GM23248 (cell line): ENCODE data around the gene ARHGAP25. TPM values are rescaled to one million over a fixed set of nuclear protein-coding genes. Genes with fewer than 3 reads are reported as not detected.

Experiments
- DNase-seq: peaks from one replicate; pipeline ENCODE4 v3.0.0-alpha.2; 2015
- H2AFZ ChIP-seq: fragments of 200-600 bp; sonication (generic); 2 replicates; pipeline ENCODE4 v1.6.1; 2016; ENCODE audit warnings: antibody characterized with exemption
- H3F3A ChIP-seq: fragments of 200-600 bp; sonication (generic); 2 replicates; pipeline ENCODE4 v1.6.1; 2016; ENCODE audit warnings: mild to moderate bottlenecking, antibody characterized with exemption, mixed run types; ENCODE audit not compliant: insufficient read depth
- H3K27ac ChIP-seq: fragments of 200-600 bp; sonication (generic); 2 replicates; pipeline ENCODE4 v1.5.1; 2016; ENCODE audit warnings: mild to moderate bottlenecking
- H3K27me3 ChIP-seq: fragments of 200-600 bp; sonication (generic); replicated peaks from 2 replicates; pipeline ENCODE4 v1.6.1; 2016; ENCODE audit warnings: mild to moderate bottlenecking; ENCODE audit not compliant: insufficient read depth
- H3K36me3 ChIP-seq: fragments of 200-600 bp; sonication (generic); 2 replicates; pipeline ENCODE4 v1.6.1; 2016; ENCODE audit warnings: low read depth, mild to moderate bottlenecking
- H3K4me1 ChIP-seq: fragments of 200-600 bp; sonication (generic); 2 replicates; pipeline ENCODE4 v1.6.1; 2016; ENCODE audit warnings: mild to moderate bottlenecking; ENCODE audit not compliant: insufficient read depth
- H3K4me2 ChIP-seq: fragments of 200-600 bp; sonication (generic); one replicate; pipeline ENCODE4 v1.6.1; 2016; ENCODE audit warnings: mild to moderate bottlenecking; ENCODE audit not compliant: unreplicated experiment
- H3K4me3 ChIP-seq: fragments of 200-600 bp; sonication (generic); 2 replicates; pipeline ENCODE4 v1.5.1; 2016; ENCODE audit warnings: mild to moderate bottlenecking
- H3K79me2 ChIP-seq: fragments of 200-600 bp; sonication (generic); 2 replicates; pipeline ENCODE4 v1.6.1; 2016; ENCODE audit warnings: mild to moderate bottlenecking; ENCODE audit not compliant: insufficient read depth
- H3K9ac ChIP-seq: fragments of 200-600 bp; sonication (generic); 2 replicates; pipeline ENCODE4 v1.6.1; 2016; ENCODE audit warnings: mild to moderate bottlenecking
- H3K9me2 ChIP-seq: fragments of 200-600 bp; sonication (generic); 2 replicates; pipeline ENCODE4 v1.6.1; 2016; ENCODE audit warnings: mixed run types, mild to moderate bottlenecking, moderate library complexity; ENCODE audit not compliant: insufficient read depth
- H3K9me3 ChIP-seq: fragments of 200-600 bp; sonication (generic); one replicate; pipeline ENCODE4 v1.6.1; 2017; ENCODE audit warnings: low read depth
- H4K20me1 ChIP-seq: fragments of 200-600 bp; sonication (generic); 2 replicates; pipeline ENCODE4 v1.6.0; 2016; ENCODE audit not compliant: insufficient read depth
- EZH2 ChIP-seq: fragments of 200-600 bp; sonication (generic); IDR thresholded peaks from 2 replicates; pipeline ENCODE4 v1.6.1; 2018; ENCODE audit warnings: antibody characterized with exemption, mild to moderate bottlenecking; ENCODE audit not compliant: insufficient read depth, poor library complexity, severe bottlenecking
- EZH2phosphoT487 ChIP-seq: fragments of 200-600 bp; sonication (generic); IDR thresholded peaks from 2 replicates; pipeline ENCODE4 v1.6.1; 2018; ENCODE audit warnings: antibody characterized with exemption, moderate library complexity, mild to moderate bottlenecking, low read depth; ENCODE audit not compliant: insufficient read depth
- WGBS, 2 experiments: methylation state at CpG; one replicate each; pipeline ENCODE4 v1.1.6; 2015 to 2017; ENCODE audit warnings: low lambda C conversion rate in 2 of 2, low coverage in 1 of 2; ENCODE audit errors: missing lambda C conversion rate in 2 of 2; 5-methylcytosine and 5-hydroxymethylcytosine counted together
- in situ Hi-C: fragments of 300-500 bp; cut with MboI; formaldehyde crosslinking; loops from 2 replicates; pipeline ENCODE4 v1.15.0; 2020
- polyA plus RNA-seq: library from polyadenylated mRNA; unstranded; fragments of >200 nt; fragmentation: Nextera tagmentation; extraction: Ambion mirVana; gene quantifications from 2 replicates; pipeline ENCODE4 v1.2.1, GENCODE V29; 2016
- total RNA-seq: library from RNA; depleted of rRNA; stranded (reverse); fragments of >200 nt; shearing (Covaris generic); gene quantifications from 2 replicates; pipeline ENCODE4 v1.2.3, GENCODE V29; 2014

Gene ARHGAP25
- total and polyA plus RNA-seq, 2 experiments from 2014 or later = not detected

GRCh38 chr2:68791914-68792313, 57.3 kb downstream of the ARHGAP25 start:
- Histone ChIP-seq H2AFZ (no peak overlapping the region), H3K36me3 (no peaks in the 10 kb centered on the region), H3K27ac (no peak overlapping the region), H3K4me1 (no peaks in the 10 kb centered on the region), H4K20me1 (no peaks in the 10 kb centered on the region), H3K4me3 (no peak overlapping the region), H3K9ac (no peak overlapping the region), H3K4me2 (no peak overlapping the region), H3K27me3 (peaks cover 39% of the 10 kb centered on the region), H3F3A (no peaks in the 10 kb centered on the region), H3K9me3 (no peaks in the 10 kb centered on the region), H3K9me2 (no peaks in the 10 kb centered on the region), H3K79me2 (no peaks in the 10 kb centered on the region)
- in situ Hi-C loops = no loop called here
- TF ChIP-seq EZH2phosphoT487 (no peak), EZH2 (no peak)
- 7 to 39% methylated on average over 1 of the region's 1 CpG for WGBS, 2 experiments
- DNase-seq = no peak

GRCh38 chr2:68792751-68793150, 58.1 kb downstream of the ARHGAP25 start:
- H2AFZ ChIP-seq = no peak overlapping the region
- no peak overlapping the region for H3K9ac ChIP-seq
- no peak overlapping the region for H3K4me3 ChIP-seq
- no peak overlapping the region for H3K4me2 ChIP-seq
- no peak overlapping the region for H3K27ac ChIP-seq
- H3K27me3 ChIP-seq = peaks cover 32% of the 10 kb centered on the region
- in situ Hi-C loops = no loop called here
- no peak for DNase-seq
- no peaks in the 10 kb centered on the region for H3K36me3 ChIP-seq
- no peaks in the 10 kb centered on the region for H3K79me2 ChIP-seq
- H4K20me1 ChIP-seq = no peaks in the 10 kb centered on the region
- no peaks in the 10 kb centered on the region for H3K4me1 ChIP-seq
- 91 to 94% methylated on average over 4 of the region's 4 CpGs for WGBS, 2 experiments
- H3F3A ChIP-seq = no peaks in the 10 kb centered on the region
- no peaks in the 10 kb centered on the region for H3K9me3 ChIP-seq
- no peaks in the 10 kb centered on the region for H3K9me2 ChIP-seq
- TF ChIP-seq EZH2 = no peak
- TF ChIP-seq EZH2phosphoT487 = no peak

GRCh38 chr2:68796295-68796905, 61.8 kb downstream of the ARHGAP25 start:
- no peak overlapping the region for H3K27ac ChIP-seq
- H3K9ac ChIP-seq = no peak overlapping the region
- H3K36me3 ChIP-seq = no peaks in the 10 kb centered on the region
- H3K27me3 ChIP-seq = peaks cover 34% of the 10 kb centered on the region; the same call in 1 of the 2 replicates
- H3K9me2 ChIP-seq = no peaks in the 10 kb centered on the region
- H3K9me3 ChIP-seq = no peaks in the 10 kb centered on the region
- TF ChIP-seq EZH2phosphoT487 = no peak
- no peak for TF ChIP-seq EZH2
- H4K20me1 ChIP-seq = no peaks in the 10 kb centered on the region
- in situ Hi-C loops = no loop called here
- DNase-seq = no peak
- H3F3A ChIP-seq = no peaks in the 10 kb centered on the region
- H3K4me3 ChIP-seq = no peak overlapping the region
- no peak overlapping the region for H2AFZ ChIP-seq
- 37 to 42% methylated on average over 3 of the region's 3 CpGs for WGBS, 2 experiments
- no peaks in the 10 kb centered on the region for H3K4me1 ChIP-seq
- no peak overlapping the region for H3K4me2 ChIP-seq
- H3K79me2 ChIP-seq = no peaks in the 10 kb centered on the region

- Histone ChIP-seq H3K4me3 (no peak overlapping the region), H3K9ac (no peak overlapping the region), H3K36me3 (no peaks in the 10 kb centered on the region), H3K79me2 (no peaks in the 10 kb centered on the region), H3K4me2 (no peak overlapping the region), H3F3A (no peaks in the 10 kb centered on the region), H2AFZ (no peak overlapping the region), H3K27ac (no peak overlapping the region), H3K9me2 (no peaks in the 10 kb centered on the region), H3K4me1 (no peaks in the 10 kb centered on the region), H3K9me3 (no peaks in the 10 kb centered on the region), H4K20me1 (no peaks in the 10 kb centered on the region), H3K27me3 (peaks cover 22% of the 10 kb centered on the region)
- DNase-seq = no peak
- TF ChIP-seq EZH2 = no peak
- no peak for TF ChIP-seq EZH2phosphoT487
- in situ Hi-C loops = no loop called here
Measured at GRCh38 chr2:68798569-68798968, 64.0 kb downstream of the ARHGAP25 start.
